ENCODE results near the gene RGP1. TPM values are rescaled to one million over a fixed set of nuclear protein-coding genes. Genes with fewer than 3 reads are reported as not detected.

Gene RGP1
- polyA plus RNA-seq, 1 donor (not counting 4 experiments of a cell fraction or from before 2014, with no cell fraction given), result 18.3 TPM

GRCh38 chr9:35729700-35730485 is 19.2 kb upstream of the RGP1 start:
- peak; percentile 49 for DNase-seq (ENCODE audit: low read depth, low spot score)

GRCh38 chr9:35730486-35730854 is 18.6 kb upstream of the RGP1 start:
- Histone ChIP-seq H3K79me2 (ENCODE audit: control insufficient read depth, insufficient read depth, low read length) (peaks cover 58% of the 10 kb centered on the region), H3K27ac (ENCODE audit: control insufficient read depth, insufficient read depth, low read length) (no peak overlapping the region), H3K36me3 (ENCODE audit: control insufficient read depth in 2 of 2, extremely low read depth in 1 of 2, insufficient read depth in 2 of 2, low read length in 2 of 2) (peaks cover 2 to 11% of the 10 kb centered on the region in 2 experiments), H3K9ac (ENCODE audit: control insufficient read depth, extremely low read depth, insufficient read depth, low read length) (no peak overlapping the region), H3K4me2 (ENCODE audit: control insufficient read depth, extremely low read depth, insufficient read depth, low read depth, low read length) (peak overlapping the region; percentile 95), H3K27me3 (ENCODE audit: control insufficient read depth, extremely low read depth, insufficient read depth, low read length) (no peaks in the 10 kb centered on the region), H3K9me1 (ENCODE audit: control insufficient read depth, extremely low read depth, insufficient read depth, low read length) (peaks cover 7% of the 10 kb centered on the region), H2AFZ (ENCODE audit: control insufficient read depth, low read length) (no peak overlapping the region), H3K9me3 (ENCODE audit: control insufficient read depth, low read depth, low read length) (no peaks in the 10 kb centered on the region), H4K20me1 (ENCODE audit: control insufficient read depth, extremely low read depth, insufficient read depth, low read length) (peaks cover 26% of the 10 kb centered on the region), H3K4me1 (ENCODE audit: control insufficient read depth, extremely low read depth, insufficient read depth, low read length) (peaks cover 47% of the 10 kb centered on the region), H3K4me3 (ENCODE audit: control insufficient read depth in 2 of 3, extremely low read depth in 1 of 3, insufficient read depth in 2 of 3, low read depth in 1 of 3, low read length in 3 of 3) (peak overlapping the region in 2 of 3 experiments; percentile 65 to 95)
- dilution Hi-C loops (cut with MboI; ENCODE audit: extremely low pct_ligation_motif_present, low sequenced_read_pairs), result no loop called here
- DNase-seq (ENCODE audit: low read depth, low spot score), result no peak
- no peak for TF ChIP-seq EZH2 (IDR thresholded peaks at IDR 0.05; ENCODE audit: low read length)
- TF ChIP-seq CTCF (optimal IDR thresholded peaks at IDR 0.05 in 1 of 3, IDR thresholded peaks at IDR 0.05 in 1 of 3, conservative IDR thresholded peaks at IDR 0.05 in 1 of 3; ENCODE audit: extremely low read depth in 1 of 3, insufficient read depth in 2 of 3, low read length in 3 of 3), result no peak
- FAIRE-seq, result no peak

More at GRCh38 chr9:35729700-35730485, 19.2 kb upstream of the RGP1 start:
- peaks cover 4 to 15% of the 10 kb centered on the region in 2 experiments for H3K36me3 ChIP-seq (ENCODE audit: control insufficient read depth in 2 of 2, extremely low read depth in 1 of 2, insufficient read depth in 2 of 2, low read length in 2 of 2)
- H3K27ac ChIP-seq (ENCODE audit: control insufficient read depth, insufficient read depth, low read length), result peak overlapping the region; percentile 1
- dilution Hi-C loops (cut with MboI; ENCODE audit: extremely low pct_ligation_motif_present, low sequenced_read_pairs), result no loop called here
- peaks cover 26% of the 10 kb centered on the region for H4K20me1 ChIP-seq (ENCODE audit: control insufficient read depth, extremely low read depth, insufficient read depth, low read length)
- H3K9me3 ChIP-seq (ENCODE audit: control insufficient read depth, low read depth, low read length), result no peaks in the 10 kb centered on the region
- H3K4me1 ChIP-seq (ENCODE audit: control insufficient read depth, extremely low read depth, insufficient read depth, low read length), result peaks cover 47% of the 10 kb centered on the region
- H3K79me2 ChIP-seq (ENCODE audit: control insufficient read depth, insufficient read depth, low read length), result peaks cover 62% of the 10 kb centered on the region
- H3K4me2 ChIP-seq (ENCODE audit: control insufficient read depth, extremely low read depth, insufficient read depth, low read depth, low read length), result peak overlapping the region; percentile 95
- TF ChIP-seq CTCF (optimal IDR thresholded peaks at IDR 0.05 in 1 of 3, IDR thresholded peaks at IDR 0.05 in 1 of 3, conservative IDR thresholded peaks at IDR 0.05 in 1 of 3; ENCODE audit: extremely low read depth in 1 of 3, insufficient read depth in 2 of 3, low read length in 3 of 3), result peak; percentile 72 to 78 (median 75)
- TF ChIP-seq EZH2 (IDR thresholded peaks at IDR 0.05; ENCODE audit: low read length), result no peak
- no peak overlapping the region for H2AFZ ChIP-seq (ENCODE audit: control insufficient read depth, low read length)
- peak; percentile 60 for FAIRE-seq
- peaks cover 7% of the 10 kb centered on the region for H3K9me1 ChIP-seq (ENCODE audit: control insufficient read depth, extremely low read depth, insufficient read depth, low read length)
- peak overlapping the region in 2 of 3 experiments; percentile 38 to 95 for H3K4me3 ChIP-seq (ENCODE audit: control insufficient read depth in 2 of 3, extremely low read depth in 1 of 3, insufficient read depth in 2 of 3, low read depth in 1 of 3, low read length in 3 of 3)
- H3K27me3 ChIP-seq (ENCODE audit: control insufficient read depth, extremely low read depth, insufficient read depth, low read length), result no peaks in the 10 kb centered on the region
- H3K9ac ChIP-seq (ENCODE audit: control insufficient read depth, extremely low read depth, insufficient read depth, low read length), result no peak overlapping the region

All from keratinocyte (primary cell).